Choroid plexus epithelial cell (primary cell): ENCODE data around the gene MYCBPAP.

Experiments used
- DNase-seq: peaks from one replicate; pipeline ENCODE4 v3.0.0-alpha.2; 2010; ENCODE audit warnings: low read depth
- H3K4me3 ChIP-seq: 2 replicates; pipeline ENCODE4 v1.5.1; 2011; ENCODE audit warnings: low read depth, mild to moderate bottlenecking, control low read depth, low read length, moderate library complexity
- CTCF ChIP-seq: conservative IDR thresholded peaks from 2 replicates; pipeline ENCODE4 v1.5.1; 2011; ENCODE audit warnings: low read depth, mild to moderate bottlenecking, control low read depth, inconsistent platforms, low read length, moderate library complexity

The MYCBPAP gene

GRCh38 chr17:50464121-50464520 is 44.1 kb upstream of the MYCBPAP start:
- TF ChIP-seq CTCF = no peak
- H3K4me3 ChIP-seq = no peak overlapping the region
- no peak for DNase-seq

GRCh38 chr17:50464736-50465135 is 43.5 kb upstream of the MYCBPAP start:
- no peak for DNase-seq
- TF ChIP-seq CTCF = no peak
- no peak overlapping the region for H3K4me3 ChIP-seq

GRCh38 chr17:50465171-50465570 is 43.1 kb upstream of the MYCBPAP start:
- no peak overlapping the region for H3K4me3 ChIP-seq
- DNase-seq = no peak
- no peak for TF ChIP-seq CTCF

GRCh38 chr17:50465635-50466034 is 42.6 kb upstream of the MYCBPAP start:
- no peak for TF ChIP-seq CTCF
- H3K4me3 ChIP-seq = no peak overlapping the region
- DNase-seq = no peak

- no peak overlapping the region for H3K4me3 ChIP-seq
- no peak for TF ChIP-seq CTCF
- DNase-seq = no peak
Observed at GRCh38 chr17:50466371-50467113, 41.7 kb upstream of the MYCBPAP start.

GRCh38 chr17:50467114-50467854 is 41.0 kb upstream of the MYCBPAP start:
- H3K4me3 ChIP-seq = no peak overlapping the region
- no peak for TF ChIP-seq CTCF
- no peak for DNase-seq
